Cardiac muscle cell (in vitro differentiated cells and primary cell): ENCODE results near the gene NINJ2. TPM values are rescaled to one million over a fixed set of nuclear protein-coding genes. Genes with fewer than 3 reads are reported as not detected.

Experiments used
- DNase-seq, 2 donors: peaks; one replicate each; pipeline versions ENCODE4 v3.0.0 to v3.0.0-alpha.2; 2010 to 2017; ENCODE audit warnings: low read depth in 1 of 2, low spot score in 1 of 2
- H3K27ac ChIP-seq: fragments of 200-600 bp; sonication (generic); 2 replicates; pipeline ENCODE4 v1.5.1; 2016
- H3K27me3 ChIP-seq: fragments of 200-600 bp; sonication (generic); 2 replicates; pipeline ENCODE4 v1.6.0; 2016; ENCODE audit warnings: control low read depth
- H3K36me3 ChIP-seq: fragments of 200-600 bp; sonication (generic); 2 replicates; pipeline ENCODE4 v1.5.1; 2016; ENCODE audit warnings: control low read depth
- H3K4me1 ChIP-seq: fragments of 200-600 bp; sonication (generic); 2 replicates; pipeline ENCODE4 v1.8.1; 2017; ENCODE audit warnings: low read depth, mild to moderate bottlenecking, mixed run types
- H3K4me3 ChIP-seq: fragments of 200-600 bp; sonication (generic); 2 replicates; pipeline ENCODE4 v1.5.1; 2016; ENCODE audit warnings: mild to moderate bottlenecking
- H3K9me3 ChIP-seq: fragments of 200-600 bp; sonication (generic); 2 replicates; pipeline ENCODE4 v1.5.1; 2017; ENCODE audit warnings: low read depth, mild to moderate bottlenecking, control low read depth
- CTCF ChIP-seq: IDR thresholded peaks from 2 replicates; pipeline ENCODE4 v1.5.1; 2012; ENCODE audit warnings: low read depth, mild to moderate bottlenecking, low read length
- polyA plus RNA-seq: library from polyadenylated mRNA; unstranded; fragments of >200 nt; fragmentation: Nextera tagmentation; extraction: Ambion mirVana; gene quantifications from 2 replicates; pipeline ENCODE4 v1.2.1, GENCODE V29; 2016
- total RNA-seq: library from RNA; depleted of rRNA; stranded (reverse); fragments of >200 nt; gene quantifications from 2 replicates; pipeline ENCODE4 v1.2.3, GENCODE V29; 2016

NINJ2 gene
- total and polyA plus RNA-seq, 2 experiments from 2014 or later, result 2.3 TPM; not detected in 1

GRCh38 chr12:622416-622815 lies 40.8 kb downstream of the NINJ2 start:
- H3K27me3 ChIP-seq, result no peaks in the 10 kb centered on the region
- H3K4me3 ChIP-seq, result no peak overlapping the region
- H3K9me3 ChIP-seq, result no peaks in the 10 kb centered on the region
- no peaks in the 10 kb centered on the region for H3K4me1 ChIP-seq
- DNase-seq, result peak in 1 of 2 donors; percentile 48
- H3K36me3 ChIP-seq, result no peaks in the 10 kb centered on the region
- no peak for TF ChIP-seq CTCF
- no peak overlapping the region for H3K27ac ChIP-seq

GRCh38 chr12:619346-619745 lies 43.9 kb downstream of the NINJ2 start:
- H3K4me1 ChIP-seq, result peaks cover 8% of the 10 kb centered on the region
- no peak overlapping the region for H3K4me3 ChIP-seq
- no peak for TF ChIP-seq CTCF
- no peaks in the 10 kb centered on the region for H3K9me3 ChIP-seq
- no peak overlapping the region for H3K27ac ChIP-seq
- no peaks in the 10 kb centered on the region for H3K27me3 ChIP-seq
- no peaks in the 10 kb centered on the region for H3K36me3 ChIP-seq
- DNase-seq, result no peak

- Histone ChIP-seq H3K4me1 (peaks cover 8% of the 10 kb centered on the region), H3K36me3 (no peaks in the 10 kb centered on the region), H3K27ac (no peak overlapping the region), H3K9me3 (no peaks in the 10 kb centered on the region), H3K4me3 (no peak overlapping the region), H3K27me3 (no peaks in the 10 kb centered on the region)
- DNase-seq, result no peak
- no peak for TF ChIP-seq CTCF
Measured at GRCh38 chr12:618605-619004, 44.6 kb downstream of the NINJ2 start.

- Histone ChIP-seq H3K4me1 (peaks cover 8% of the 10 kb centered on the region), H3K4me3 (no peak overlapping the region), H3K27ac (no peak overlapping the region), H3K36me3 (no peaks in the 10 kb centered on the region), H3K9me3 (no peaks in the 10 kb centered on the region), H3K27me3 (no peaks in the 10 kb centered on the region)
- TF ChIP-seq CTCF, result no peak
- peak in 1 of 2 donors; percentile 85 for DNase-seq
Measured at GRCh38 chr12:617304-617915, 45.8 kb downstream of the NINJ2 start.

GRCh38 chr12:615620-616019 lies 47.6 kb downstream of the NINJ2 start:
- TF ChIP-seq CTCF, result no peak
- H3K27me3 ChIP-seq, result no peaks in the 10 kb centered on the region
- H3K27ac ChIP-seq, result no peak overlapping the region
- no peaks in the 10 kb centered on the region for H3K36me3 ChIP-seq
- no peak for DNase-seq
- H3K4me3 ChIP-seq, result no peak overlapping the region
- peaks cover 8% of the 10 kb centered on the region for H3K4me1 ChIP-seq
- H3K9me3 ChIP-seq, result no peaks in the 10 kb centered on the region
